C4-2B (cell line): ENCODE data around the gene FREM2.

Source experiments
- H3K27ac ChIP-seq: fragments of 450-650 bp; 2 replicates; pipeline ENCODE4 v1.5.1; 2017
- ZFX ChIP-seq: fragments of 450-650 bp; IDR thresholded peaks from 2 replicates; pipeline ENCODE4 v1.6.1; 2017
- TF ChIP-seq, protein P1 (sequence below): fragments of 450-650 bp; conservative IDR thresholded peaks from 2 replicates; pipeline ENCODE4 v1.5.1; 2017; ENCODE audit warnings: mild to moderate bottlenecking

FREM2 gene

DNA sequence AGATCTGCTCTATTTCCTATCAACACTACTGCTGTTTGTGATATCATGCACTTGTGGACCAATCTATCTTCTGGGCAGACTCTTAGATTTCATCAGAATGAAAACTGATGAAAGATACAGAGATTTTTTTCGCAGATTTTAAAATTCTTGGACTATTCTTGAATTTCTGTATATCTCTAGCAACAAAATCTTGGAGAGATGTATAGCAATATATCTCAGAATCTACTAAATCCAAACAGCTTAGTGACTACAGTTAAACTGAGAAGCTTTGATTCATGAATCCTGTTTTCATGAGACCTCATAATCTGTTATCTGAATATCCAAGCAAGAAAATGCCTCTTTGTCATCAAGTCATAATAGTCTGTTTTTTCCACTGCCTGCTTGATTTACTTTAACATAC, 28.0 kb upstream of the FREM2 start:
- TF ChIP-seq, protein P1, sequence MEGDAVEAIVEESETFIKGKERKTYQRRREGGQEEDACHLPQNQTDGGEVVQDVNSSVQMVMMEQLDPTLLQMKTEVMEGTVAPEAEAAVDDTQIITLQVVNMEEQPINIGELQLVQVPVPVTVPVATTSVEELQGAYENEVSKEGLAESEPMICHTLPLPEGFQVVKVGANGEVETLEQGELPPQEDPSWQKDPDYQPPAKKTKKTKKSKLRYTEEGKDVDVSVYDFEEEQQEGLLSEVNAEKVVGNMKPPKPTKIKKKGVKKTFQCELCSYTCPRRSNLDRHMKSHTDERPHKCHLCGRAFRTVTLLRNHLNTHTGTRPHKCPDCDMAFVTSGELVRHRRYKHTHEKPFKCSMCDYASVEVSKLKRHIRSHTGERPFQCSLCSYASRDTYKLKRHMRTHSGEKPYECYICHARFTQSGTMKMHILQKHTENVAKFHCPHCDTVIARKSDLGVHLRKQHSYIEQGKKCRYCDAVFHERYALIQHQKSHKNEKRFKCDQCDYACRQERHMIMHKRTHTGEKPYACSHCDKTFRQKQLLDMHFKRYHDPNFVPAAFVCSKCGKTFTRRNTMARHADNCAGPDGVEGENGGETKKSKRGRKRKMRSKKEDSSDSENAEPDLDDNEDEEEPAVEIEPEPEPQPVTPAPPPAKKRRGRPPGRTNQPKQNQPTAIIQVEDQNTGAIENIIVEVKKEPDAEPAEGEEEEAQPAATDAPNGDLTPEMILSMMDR = no peak
- TF ChIP-seq ZFX = no peak
- H3K27ac ChIP-seq = no peak overlapping the region

DNA sequence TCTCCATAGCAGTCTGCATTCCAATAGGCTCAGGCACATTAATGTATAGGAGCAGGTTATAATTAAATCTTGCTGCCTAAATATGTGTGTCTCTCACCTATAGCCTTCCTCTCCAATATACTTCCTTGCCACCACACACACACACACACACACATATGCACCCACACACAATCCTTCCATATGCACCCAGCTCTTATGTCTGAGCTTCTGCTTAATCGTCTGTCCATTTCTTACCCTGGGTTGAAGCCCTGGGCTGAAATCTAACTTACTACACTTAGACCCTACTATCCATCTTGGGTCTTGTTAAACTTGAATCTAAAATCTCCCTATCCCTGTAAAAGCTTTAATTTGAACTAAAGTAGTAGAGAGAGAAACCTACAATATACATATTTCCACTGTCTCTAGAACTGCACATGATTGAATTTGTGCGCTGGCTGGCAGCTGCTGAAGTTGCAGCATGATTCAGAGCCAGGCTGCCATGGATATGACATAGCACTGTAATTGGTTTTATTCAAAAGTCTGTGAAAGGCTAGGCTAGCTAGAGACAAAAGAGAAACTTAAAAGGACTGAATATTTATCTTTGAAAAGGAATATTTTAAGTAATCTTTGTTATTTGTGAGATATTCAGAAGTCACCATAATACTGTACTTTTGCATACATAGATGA, 25.7 kb upstream of the FREM2 start:
- no peak overlapping the region for H3K27ac ChIP-seq
- TF ChIP-seq, protein P1 = no peak
- no peak for TF ChIP-seq ZFX

DNA sequence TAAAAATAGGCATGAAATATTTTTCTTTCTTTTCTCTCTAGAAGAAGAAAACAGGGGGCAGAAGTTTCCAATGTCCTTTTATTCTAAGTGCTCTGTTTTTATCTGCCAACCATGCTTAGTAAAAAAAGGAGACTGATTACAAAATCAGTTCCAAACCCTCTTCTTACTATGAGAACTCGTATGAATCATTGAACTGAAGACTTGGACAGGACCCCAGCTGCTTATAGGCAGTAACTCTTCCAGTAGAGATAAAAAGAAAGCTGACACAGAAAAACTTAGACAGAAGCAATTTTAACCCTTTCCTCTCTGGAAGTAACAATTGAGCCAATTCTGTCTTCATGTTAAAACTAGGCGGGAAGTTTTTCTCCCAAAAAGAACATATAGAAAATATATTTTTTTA, 24.5 kb upstream of the FREM2 start:
- TF ChIP-seq ZFX = no peak
- TF ChIP-seq, protein P1 = no peak
- no peak overlapping the region for H3K27ac ChIP-seq

DNA sequence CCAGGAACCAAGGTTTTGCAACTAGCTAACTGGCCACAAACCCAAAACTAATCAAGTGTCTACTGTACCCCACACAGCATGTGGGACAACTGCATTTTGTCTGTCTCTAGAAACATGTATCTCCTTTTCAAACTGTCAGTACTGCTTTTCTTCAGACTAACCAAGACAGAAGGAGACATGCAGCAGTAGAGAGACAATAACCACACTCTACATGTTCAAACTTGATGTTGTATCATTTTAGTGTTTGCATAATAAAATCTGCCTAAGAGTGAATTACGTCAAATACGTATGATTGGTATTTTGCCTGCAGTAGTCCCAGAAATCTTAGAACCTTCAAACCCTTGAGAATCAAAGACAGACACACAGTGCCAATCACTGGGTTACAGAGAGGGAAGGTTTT, 22.0 kb upstream of the FREM2 start:
- H3K27ac ChIP-seq = no peak overlapping the region
- no peak for TF ChIP-seq ZFX
- TF ChIP-seq, protein P1 = no peak

DNA sequence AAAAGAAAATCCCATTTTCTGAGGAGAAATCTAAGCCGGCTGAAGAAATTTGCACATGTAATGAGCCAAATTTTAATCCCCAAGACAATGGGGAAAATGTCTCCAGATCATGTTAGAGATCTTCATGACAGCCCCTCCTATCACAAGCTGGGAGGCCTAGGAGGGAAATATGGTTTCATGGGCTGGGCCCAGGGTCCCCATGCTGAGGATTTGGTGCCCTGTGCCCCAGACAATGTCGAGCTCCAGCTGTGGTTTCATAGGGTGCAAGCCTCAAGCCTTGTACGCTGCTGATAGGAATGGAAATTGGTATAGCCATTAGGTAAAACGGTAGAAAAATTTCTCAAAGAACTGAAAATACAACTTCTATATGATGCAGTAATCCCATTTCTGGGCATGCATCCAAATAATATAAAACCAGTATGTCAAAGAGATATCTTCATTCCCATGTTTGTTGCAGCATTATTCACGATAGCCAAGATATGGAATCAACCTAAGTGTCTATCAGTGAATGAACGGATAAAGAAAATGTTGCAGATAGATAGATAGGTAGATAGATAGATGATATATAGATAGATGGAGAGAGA, 19.3 kb upstream of the FREM2 start:
- H3K27ac ChIP-seq = no peak overlapping the region
- TF ChIP-seq ZFX = no peak
- TF ChIP-seq, protein P1 = no peak

DNA sequence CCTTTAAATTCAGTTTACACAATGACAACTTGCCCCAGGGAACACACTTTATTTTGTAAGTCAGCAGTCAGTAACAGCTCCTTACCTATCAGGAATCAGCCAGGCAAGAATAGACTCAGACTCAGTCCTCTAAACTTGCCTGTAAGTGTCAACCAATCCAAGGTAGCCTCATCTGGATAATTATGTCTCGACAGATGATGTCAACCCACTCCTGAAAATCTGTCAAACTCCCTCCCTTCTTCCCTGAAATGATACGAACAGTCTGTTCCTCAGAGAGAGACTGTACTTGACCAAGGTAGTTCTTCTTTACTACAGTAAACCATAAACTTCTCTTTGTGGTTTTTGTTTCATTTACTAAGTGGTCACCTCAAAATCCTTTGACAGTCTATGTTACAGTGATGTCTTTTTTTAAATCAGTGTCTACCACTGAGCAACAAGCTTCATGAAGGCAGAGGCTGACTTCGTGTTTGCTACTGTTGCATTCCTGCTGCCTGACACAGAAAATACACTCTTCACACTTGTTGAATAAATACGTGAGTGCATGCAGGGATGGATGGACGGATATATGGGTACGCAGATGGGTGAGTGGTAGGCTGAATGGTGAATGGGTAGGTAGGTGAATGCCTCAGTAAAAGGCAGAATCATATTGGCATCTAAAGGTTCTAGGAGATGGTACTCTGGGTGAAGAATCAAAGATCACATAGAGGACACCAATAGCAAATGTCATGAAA, 17.5 kb upstream of the FREM2 start:
- no peak overlapping the region for H3K27ac ChIP-seq
- TF ChIP-seq, protein P1 = no peak
- no peak for TF ChIP-seq ZFX

DNA sequence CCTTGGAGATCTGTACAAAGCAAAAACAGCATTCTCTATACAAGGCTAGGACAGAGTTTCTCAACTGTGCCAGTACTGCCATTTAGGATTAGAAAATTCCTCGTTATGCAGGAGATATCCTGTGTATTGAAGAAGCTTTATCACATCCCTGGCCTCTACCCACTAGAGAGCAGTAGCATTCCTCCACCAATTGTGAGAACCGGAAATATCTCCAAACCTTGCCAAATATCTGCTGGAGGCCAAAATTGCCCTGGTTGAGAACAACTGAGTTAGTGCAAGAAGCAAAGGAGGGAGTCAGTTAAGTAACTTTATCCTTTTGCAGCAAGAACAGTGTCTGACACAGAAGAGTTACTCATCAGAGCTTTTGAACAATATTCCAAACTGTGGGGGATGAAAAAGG, 16.2 kb upstream of the FREM2 start:
- no peak overlapping the region for H3K27ac ChIP-seq
- TF ChIP-seq, protein P1 = no peak
- TF ChIP-seq ZFX = no peak
